ENCODE measurements around the gene NPRL2. TPM values are rescaled to one million over a fixed set of nuclear protein-coding genes. Genes with fewer than 3 reads are reported as not detected.

Gene NPRL2
- total and polyA plus RNA-seq, 2 of the 13 experiments (the other 11 are each of a cell fraction or from before 2014, with no cell fraction given): 30.6 to 51.4 TPM

DNA sequence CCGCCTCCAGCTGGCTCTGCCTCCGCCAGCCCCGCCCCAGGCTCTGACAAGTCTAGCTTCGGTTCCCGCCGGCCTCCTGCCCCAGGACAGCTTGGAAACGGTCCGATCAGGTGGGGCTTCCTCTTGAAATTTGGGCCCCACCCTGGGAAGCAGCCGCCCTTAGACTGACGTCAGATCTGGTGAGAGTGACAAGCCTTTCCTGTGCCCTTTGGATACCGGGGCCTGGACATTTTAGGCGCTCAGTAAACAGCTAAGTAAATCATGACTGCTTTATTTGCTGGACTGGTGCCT is 51.0 kb downstream of the NPRL2 start (continued):
- TF ChIP-seq, protein P1, sequence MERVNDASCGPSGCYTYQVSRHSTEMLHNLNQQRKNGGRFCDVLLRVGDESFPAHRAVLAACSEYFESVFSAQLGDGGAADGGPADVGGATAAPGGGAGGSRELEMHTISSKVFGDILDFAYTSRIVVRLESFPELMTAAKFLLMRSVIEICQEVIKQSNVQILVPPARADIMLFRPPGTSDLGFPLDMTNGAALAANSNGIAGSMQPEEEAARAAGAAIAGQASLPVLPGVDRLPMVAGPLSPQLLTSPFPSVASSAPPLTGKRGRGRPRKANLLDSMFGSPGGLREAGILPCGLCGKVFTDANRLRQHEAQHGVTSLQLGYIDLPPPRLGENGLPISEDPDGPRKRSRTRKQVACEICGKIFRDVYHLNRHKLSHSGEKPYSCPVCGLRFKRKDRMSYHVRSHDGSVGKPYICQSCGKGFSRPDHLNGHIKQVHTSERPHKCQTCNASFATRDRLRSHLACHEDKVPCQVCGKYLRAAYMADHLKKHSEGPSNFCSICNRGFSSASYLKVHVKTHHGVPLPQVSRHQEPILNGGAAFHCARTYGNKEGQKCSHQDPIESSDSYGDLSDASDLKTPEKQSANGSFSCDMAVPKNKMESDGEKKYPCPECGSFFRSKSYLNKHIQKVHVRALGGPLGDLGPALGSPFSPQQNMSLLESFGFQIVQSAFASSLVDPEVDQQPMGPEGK (CRISPR knock-in tag; IDR thresholded peaks at IDR 0.05): peak; percentile 96
- TF ChIP-seq NCOR1 (IDR thresholded peaks at IDR 0.05; ENCODE audit: borderline replicate concordance, low read length) (0 out of 2 replicates have a peak, but pooled peaks have one; percentile 13), ZNF557 (CRISPR knock-in tag; IDR thresholded peaks at IDR 0.05) (peak; percentile 70; the same call in 1 of the 2 replicates), PREB (CRISPR knock-in tag; IDR thresholded peaks at IDR 0.05) (no peak), PHF20 (CRISPR knock-in tag; IDR thresholded peaks at IDR 0.05) (no peak), ZBTB7B (CRISPR knock-in tag; IDR thresholded peaks at IDR 0.05) (0 out of 2 replicates have a peak, but pooled peaks have one; percentile 52), ZNF550 (CRISPR knock-in tag; IDR thresholded peaks at IDR 0.05; ENCODE audit: borderline replicate concordance) (0 out of 2 replicates have a peak, but pooled peaks have one; percentile 79), BATF2 (CRISPR knock-in tag; IDR thresholded peaks at IDR 0.05) (0 out of 2 replicates have a peak, but pooled peaks have one; percentile 6), CREB1 (IDR thresholded peaks at IDR 0.05) (peak; percentile 83), CREB1 (CRISPR knock-in tag; IDR thresholded peaks at IDR 0.05) (peak; percentile 88), BHLHE40 (IDR thresholded peaks at IDR 0.05; ENCODE audit: low read length) (0 out of 2 replicates have a peak, but pooled peaks have one; percentile 2), ZNF567 (CRISPR knock-in tag; IDR thresholded peaks at IDR 0.05; ENCODE audit: borderline replicate concordance) (no peak), TBP (CRISPR knock-in tag; IDR thresholded peaks at IDR 0.05) (0 out of 2 replicates have a peak, but pooled peaks have one; percentile 69), ZNF138 (CRISPR knock-in tag; IDR thresholded peaks at IDR 0.05; ENCODE audit: low read depth) (no peak), MED8 (CRISPR knock-in tag; IDR thresholded peaks at IDR 0.05; ENCODE audit: insufficient replicate concordance) (peak; percentile 52), KLF15 (CRISPR knock-in tag; IDR thresholded peaks at IDR 0.05; ENCODE audit: borderline replicate concordance) (no peak), ATM (IDR thresholded peaks at IDR 0.05; ENCODE audit: borderline replicate concordance) (no peak), PITX1 (CRISPR knock-in tag; IDR thresholded peaks at IDR 0.05) (0 out of 2 replicates have a peak, but pooled peaks have one; percentile 13)
- TF ChIP-seq, protein P2, sequence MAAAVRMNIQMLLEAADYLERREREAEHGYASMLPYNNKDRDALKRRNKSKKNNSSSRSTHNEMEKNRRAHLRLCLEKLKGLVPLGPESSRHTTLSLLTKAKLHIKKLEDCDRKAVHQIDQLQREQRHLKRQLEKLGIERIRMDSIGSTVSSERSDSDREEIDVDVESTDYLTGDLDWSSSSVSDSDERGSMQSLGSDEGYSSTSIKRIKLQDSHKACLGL (CRISPR knock-in tag; IDR thresholded peaks at IDR 0.05): no peak
- TF ChIP-seq, protein P3, sequence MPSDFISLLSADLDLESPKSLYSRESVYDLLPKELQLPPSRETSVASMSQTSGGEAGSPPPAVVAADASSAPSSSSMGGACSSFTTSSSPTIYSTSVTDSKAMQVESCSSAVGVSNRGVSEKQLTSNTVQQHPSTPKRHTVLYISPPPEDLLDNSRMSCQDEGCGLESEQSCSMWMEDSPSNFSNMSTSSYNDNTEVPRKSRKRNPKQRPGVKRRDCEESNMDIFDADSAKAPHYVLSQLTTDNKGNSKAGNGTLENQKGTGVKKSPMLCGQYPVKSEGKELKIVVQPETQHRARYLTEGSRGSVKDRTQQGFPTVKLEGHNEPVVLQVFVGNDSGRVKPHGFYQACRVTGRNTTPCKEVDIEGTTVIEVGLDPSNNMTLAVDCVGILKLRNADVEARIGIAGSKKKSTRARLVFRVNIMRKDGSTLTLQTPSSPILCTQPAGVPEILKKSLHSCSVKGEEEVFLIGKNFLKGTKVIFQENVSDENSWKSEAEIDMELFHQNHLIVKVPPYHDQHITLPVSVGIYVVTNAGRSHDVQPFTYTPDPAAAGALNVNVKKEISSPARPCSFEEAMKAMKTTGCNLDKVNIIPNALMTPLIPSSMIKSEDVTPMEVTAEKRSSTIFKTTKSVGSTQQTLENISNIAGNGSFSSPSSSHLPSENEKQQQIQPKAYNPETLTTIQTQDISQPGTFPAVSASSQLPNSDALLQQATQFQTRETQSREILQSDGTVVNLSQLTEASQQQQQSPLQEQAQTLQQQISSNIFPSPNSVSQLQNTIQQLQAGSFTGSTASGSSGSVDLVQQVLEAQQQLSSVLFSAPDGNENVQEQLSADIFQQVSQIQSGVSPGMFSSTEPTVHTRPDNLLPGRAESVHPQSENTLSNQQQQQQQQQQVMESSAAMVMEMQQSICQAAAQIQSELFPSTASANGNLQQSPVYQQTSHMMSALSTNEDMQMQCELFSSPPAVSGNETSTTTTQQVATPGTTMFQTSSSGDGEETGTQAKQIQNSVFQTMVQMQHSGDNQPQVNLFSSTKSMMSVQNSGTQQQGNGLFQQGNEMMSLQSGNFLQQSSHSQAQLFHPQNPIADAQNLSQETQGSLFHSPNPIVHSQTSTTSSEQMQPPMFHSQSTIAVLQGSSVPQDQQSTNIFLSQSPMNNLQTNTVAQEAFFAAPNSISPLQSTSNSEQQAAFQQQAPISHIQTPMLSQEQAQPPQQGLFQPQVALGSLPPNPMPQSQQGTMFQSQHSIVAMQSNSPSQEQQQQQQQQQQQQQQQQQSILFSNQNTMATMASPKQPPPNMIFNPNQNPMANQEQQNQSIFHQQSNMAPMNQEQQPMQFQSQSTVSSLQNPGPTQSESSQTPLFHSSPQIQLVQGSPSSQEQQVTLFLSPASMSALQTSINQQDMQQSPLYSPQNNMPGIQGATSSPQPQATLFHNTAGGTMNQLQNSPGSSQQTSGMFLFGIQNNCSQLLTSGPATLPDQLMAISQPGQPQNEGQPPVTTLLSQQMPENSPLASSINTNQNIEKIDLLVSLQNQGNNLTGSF (CRISPR knock-in tag; IDR thresholded peaks at IDR 0.05): 0 out of 2 replicates have a peak, but pooled peaks have one; percentile 20
- TF ChIP-seq, protein P4, sequence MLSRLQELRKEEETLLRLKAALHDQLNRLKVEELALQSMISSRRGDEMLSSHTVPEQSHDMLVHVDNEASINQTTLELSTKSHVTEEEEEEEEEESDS (CRISPR knock-in tag; IDR thresholded peaks at IDR 0.05; ENCODE audit: borderline replicate concordance): peak; percentile 56; the same call in 1 of the 2 replicates

Measured in HepG2 (cell line).